GM23338 (cell line): ENCODE measurements around the gene CAPNS1.

Experiments used
- POLR2AphosphoS5 ChIP-seq: IDR thresholded peaks from 2 replicates; pipeline ENCODE4 v1.6.1; 2016; ENCODE audit warnings: antibody characterized with exemption, low read depth
- TF ChIP-seq, protein P1 (sequence below), 2 experiments: fragments of 200-600 bp in 1 of 2; sonication (generic) in 1 of 2; conservative IDR thresholded peaks; 2 replicates each; pipeline versions ENCODE4 v1.5.1 to v1.6.1; 2016 to 2017; ENCODE audit warnings: antibody characterized with exemption in 2 of 2, low read depth in 2 of 2, mild to moderate bottlenecking in 2 of 2, moderate library complexity in 1 of 2
- TF ChIP-seq, protein P2 (sequence below): IDR thresholded peaks from one replicate; pipeline ENCODE4 v1.6.1; 2018; ENCODE audit warnings: antibody characterized with exemption; ENCODE audit not compliant: unreplicated experiment

DNA sequence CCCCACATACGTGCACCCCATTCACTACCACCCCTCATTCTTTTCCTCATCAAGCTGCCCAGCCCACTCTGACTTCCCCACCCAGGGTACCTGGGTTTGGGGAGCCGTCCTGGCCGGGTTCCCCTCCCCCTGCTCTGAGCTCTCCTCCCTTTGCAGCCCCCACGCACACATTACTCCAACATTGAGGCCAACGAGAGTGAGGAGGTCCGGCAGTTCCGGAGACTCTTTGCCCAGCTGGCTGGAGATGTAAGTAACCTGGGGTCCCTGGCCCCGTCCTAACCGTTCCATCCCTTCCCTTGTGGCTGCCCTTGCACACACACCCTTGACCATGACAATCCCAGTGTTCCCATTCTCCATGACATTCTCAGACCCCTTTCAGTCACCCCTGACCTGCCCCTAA lies 2.6 kb downstream of the CAPNS1 start:
- no peak for TF ChIP-seq POLR2AphosphoS5
- TF ChIP-seq, protein P1, sequence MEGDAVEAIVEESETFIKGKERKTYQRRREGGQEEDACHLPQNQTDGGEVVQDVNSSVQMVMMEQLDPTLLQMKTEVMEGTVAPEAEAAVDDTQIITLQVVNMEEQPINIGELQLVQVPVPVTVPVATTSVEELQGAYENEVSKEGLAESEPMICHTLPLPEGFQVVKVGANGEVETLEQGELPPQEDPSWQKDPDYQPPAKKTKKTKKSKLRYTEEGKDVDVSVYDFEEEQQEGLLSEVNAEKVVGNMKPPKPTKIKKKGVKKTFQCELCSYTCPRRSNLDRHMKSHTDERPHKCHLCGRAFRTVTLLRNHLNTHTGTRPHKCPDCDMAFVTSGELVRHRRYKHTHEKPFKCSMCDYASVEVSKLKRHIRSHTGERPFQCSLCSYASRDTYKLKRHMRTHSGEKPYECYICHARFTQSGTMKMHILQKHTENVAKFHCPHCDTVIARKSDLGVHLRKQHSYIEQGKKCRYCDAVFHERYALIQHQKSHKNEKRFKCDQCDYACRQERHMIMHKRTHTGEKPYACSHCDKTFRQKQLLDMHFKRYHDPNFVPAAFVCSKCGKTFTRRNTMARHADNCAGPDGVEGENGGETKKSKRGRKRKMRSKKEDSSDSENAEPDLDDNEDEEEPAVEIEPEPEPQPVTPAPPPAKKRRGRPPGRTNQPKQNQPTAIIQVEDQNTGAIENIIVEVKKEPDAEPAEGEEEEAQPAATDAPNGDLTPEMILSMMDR (conservative IDR thresholded peaks at IDR 0.05; ENCODE audit: low read depth in 2 of 2), result no peak
- TF ChIP-seq, protein P2, sequence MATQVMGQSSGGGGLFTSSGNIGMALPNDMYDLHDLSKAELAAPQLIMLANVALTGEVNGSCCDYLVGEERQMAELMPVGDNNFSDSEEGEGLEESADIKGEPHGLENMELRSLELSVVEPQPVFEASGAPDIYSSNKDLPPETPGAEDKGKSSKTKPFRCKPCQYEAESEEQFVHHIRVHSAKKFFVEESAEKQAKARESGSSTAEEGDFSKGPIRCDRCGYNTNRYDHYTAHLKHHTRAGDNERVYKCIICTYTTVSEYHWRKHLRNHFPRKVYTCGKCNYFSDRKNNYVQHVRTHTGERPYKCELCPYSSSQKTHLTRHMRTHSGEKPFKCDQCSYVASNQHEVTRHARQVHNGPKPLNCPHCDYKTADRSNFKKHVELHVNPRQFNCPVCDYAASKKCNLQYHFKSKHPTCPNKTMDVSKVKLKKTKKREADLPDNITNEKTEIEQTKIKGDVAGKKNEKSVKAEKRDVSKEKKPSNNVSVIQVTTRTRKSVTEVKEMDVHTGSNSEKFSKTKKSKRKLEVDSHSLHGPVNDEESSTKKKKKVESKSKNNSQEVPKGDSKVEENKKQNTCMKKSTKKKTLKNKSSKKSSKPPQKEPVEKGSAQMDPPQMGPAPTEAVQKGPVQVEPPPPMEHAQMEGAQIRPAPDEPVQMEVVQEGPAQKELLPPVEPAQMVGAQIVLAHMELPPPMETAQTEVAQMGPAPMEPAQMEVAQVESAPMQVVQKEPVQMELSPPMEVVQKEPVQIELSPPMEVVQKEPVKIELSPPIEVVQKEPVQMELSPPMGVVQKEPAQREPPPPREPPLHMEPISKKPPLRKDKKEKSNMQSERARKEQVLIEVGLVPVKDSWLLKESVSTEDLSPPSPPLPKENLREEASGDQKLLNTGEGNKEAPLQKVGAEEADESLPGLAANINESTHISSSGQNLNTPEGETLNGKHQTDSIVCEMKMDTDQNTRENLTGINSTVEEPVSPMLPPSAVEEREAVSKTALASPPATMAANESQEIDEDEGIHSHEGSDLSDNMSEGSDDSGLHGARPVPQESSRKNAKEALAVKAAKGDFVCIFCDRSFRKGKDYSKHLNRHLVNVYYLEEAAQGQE, result no peak
